HepG2 (cell line): ENCODE results near the gene GASK1A. TPM values are rescaled to one million over a fixed set of nuclear protein-coding genes. Genes with fewer than 3 reads are reported as not detected.

ENCODE experiments used
- ATAC-seq: fragments of 200-7000 bp; cut with Tn5 transposase; 3 replicates; pipeline ENCODE4 v1.9.1; 2020; ENCODE audit warnings: mild to moderate bottlenecking, moderate library complexity
- BruUV-seq: library from RNA; stranded (reverse); fragments of 400-500 nt; replicated peaks from 2 replicates; lab custom pipeline; 2021; lab: Mats Ljungman, UMichigan
- CTCF ChIA-PET: fragments of 300-600 bp; formaldehyde crosslinking; extraction: SDS; loops from one replicate; lab custom pipeline; 2021; ENCODE audit warnings: low total read pairs, inconsistent platforms, low intra/inter-chr PET ratio; lab: Yijun Ruan, JAX
- POLR2A ChIA-PET: fragments of 350-600 bp; sonication (Branson Sonifier 250); formaldehyde crosslinking; loops from one replicate; lab custom pipeline; 2020; ENCODE audit warnings: antibody characterized with exemption, inconsistent platforms; lab: Yijun Ruan, JAX
- DNase-seq: peaks from one replicate; pipeline ENCODE4 v3.0.0-alpha.2; 2015; ENCODE audit warnings: low spot score
- FAIRE-seq: peaks from 3 replicates; lab custom pipeline; 2011; peaks lifted over from hg19 to GRCh38; lab: Jason Lieb, UNC
- H2AFZ ChIP-seq: one replicate; pipeline ENCODE4 v1.6.1; 2011; ENCODE audit warnings: low read length, inconsistent platforms
- H3K27ac ChIP-seq: fragments of 300-600 bp; 3 replicates; pipeline ENCODE4 v1.8.0; 2011; ENCODE audit warnings: mixed run types, mild to moderate bottlenecking, mixed read lengths, low read length, inconsistent platforms; ENCODE audit not compliant: insufficient read depth; ENCODE audit errors: extremely low read length
- H3K27me3 ChIP-seq, 2 experiments: fragments of 200-600 bp in 1 of 2; 2 replicates in 1 of 2; 3 replicates in 1 of 2; pipeline versions ENCODE4 v1.6.0 to v1.8.0; 2011; ENCODE audit warnings: low read length in 2 of 2, mild to moderate bottlenecking in 2 of 2, moderate library complexity in 2 of 2, inconsistent platforms in 1 of 2; ENCODE audit not compliant: insufficient read depth in 2 of 2, control insufficient read depth in 1 of 2
- H3K36me3 ChIP-seq, 2 experiments: fragments of 200-600 bp in 1 of 2; replicated peaks in 1 of 2; 2 replicates in 1 of 2; 3 replicates in 1 of 2; pipeline versions ENCODE4 v1.5.1 to v1.8.0; 2011; ENCODE audit warnings: low read length in 2 of 2, inconsistent platforms in 1 of 2; ENCODE audit not compliant: insufficient read depth in 2 of 2, control insufficient read depth in 1 of 2
- H3K4me1 ChIP-seq: 2 replicates; pipeline ENCODE4 v1.5.1; 2012; ENCODE audit warnings: low read length, inconsistent platforms; ENCODE audit not compliant: insufficient read depth
- H3K4me2 ChIP-seq: 2 replicates; pipeline ENCODE4 v1.6.0; 2011; ENCODE audit warnings: low read depth, low read length, inconsistent platforms
- H3K4me3 ChIP-seq, 3 experiments: fragments of 200-600 bp in 1 of 3; sonication (generic), shearing (Covaris generic) in 1 of 3; replicated peaks in 1 of 3; 2 replicates each; pipeline ENCODE4 v1.5.1; 2011 to 2016; ENCODE audit warnings: low read length in 3 of 3, inconsistent platforms in 2 of 3, low read depth in 2 of 3, mild to moderate bottlenecking in 2 of 3, control low read depth in 1 of 3, mixed read lengths in 1 of 3; ENCODE audit not compliant: insufficient read depth in 1 of 3
- H3K79me2 ChIP-seq: one replicate; pipeline ENCODE4 v1.6.1; 2011; ENCODE audit warnings: low read length, inconsistent platforms; ENCODE audit not compliant: insufficient read depth
- H3K9ac ChIP-seq: 2 replicates; pipeline ENCODE4 v1.6.0; 2011; ENCODE audit warnings: mild to moderate bottlenecking, low read depth, low read length, inconsistent platforms; ENCODE audit not compliant: insufficient read depth
- H3K9me3 ChIP-seq: 2 replicates; pipeline ENCODE4 v1.5.1; 2012; ENCODE audit warnings: mild to moderate bottlenecking, low read length
- H4K20me1 ChIP-seq: 2 replicates; pipeline ENCODE4 v1.6.0; 2011; ENCODE audit warnings: inconsistent platforms, mild to moderate bottlenecking, low read length, moderate library complexity; ENCODE audit not compliant: insufficient read depth
- NR1H2 ChIP-seq: sonication (generic); formaldehyde crosslinking; IDR thresholded peaks from 2 replicates; pipeline ENCODE4 v1.8.1; 2022; ENCODE audit warnings: low read depth, missing genetic modification reagents, borderline replicate concordance
- NRL ChIP-seq: sonication (generic); formaldehyde crosslinking; IDR thresholded peaks from 2 replicates; pipeline ENCODE4 v1.5.0; 2020; ENCODE audit warnings: missing genetic modification reagents, mild to moderate bottlenecking, moderate library complexity, borderline replicate concordance
- PBX3 ChIP-seq: sonication (generic); formaldehyde crosslinking; IDR thresholded peaks from 2 replicates; pipeline ENCODE4 v1.8.1; 2023; ENCODE audit warnings: missing genetic modification reagents, inconsistent platforms, borderline replicate concordance
- SMC3 ChIP-seq: IDR thresholded peaks from 2 replicates; pipeline ENCODE4 v1.6.1; 2011; ENCODE audit warnings: low read length, improper control_type of control experiment
- TMF1 ChIP-seq: sonication (generic); formaldehyde crosslinking; IDR thresholded peaks from 2 replicates; pipeline ENCODE4 v1.8.1; 2022; ENCODE audit warnings: low read depth, missing genetic modification reagents
- TOPORS ChIP-seq: sonication (generic); formaldehyde crosslinking; IDR thresholded peaks from 2 replicates; pipeline ENCODE4 v1.8.0; 2023; ENCODE audit warnings: mild to moderate bottlenecking, missing genetic modification reagents
- ZNF354B ChIP-seq: sonication (generic); formaldehyde crosslinking; IDR thresholded peaks from 2 replicates; pipeline ENCODE4 v1.8.0; 2022; ENCODE audit warnings: mild to moderate bottlenecking, missing genetic modification reagents
- ZNF609 ChIP-seq: sonication (generic); formaldehyde crosslinking; IDR thresholded peaks from 2 replicates; pipeline ENCODE4 v1.4.0; 2020; ENCODE audit warnings: mild to moderate bottlenecking, missing genetic modification reagents, borderline replicate concordance
- ZNF670 ChIP-seq: sonication (generic); formaldehyde crosslinking; IDR thresholded peaks from 2 replicates; pipeline ENCODE4 v1.8.0; 2022; ENCODE audit warnings: mild to moderate bottlenecking, missing genetic modification reagents, borderline replicate concordance
- ZNF674 ChIP-seq: sonication (generic); formaldehyde crosslinking; IDR thresholded peaks from 2 replicates; pipeline ENCODE4 v1.5.0; 2020; ENCODE audit warnings: low read depth, mild to moderate bottlenecking, missing genetic modification reagents
- WGBS: methylation state at CpG from one replicate; pipeline ENCODE4 v1.1.6; 2017; ENCODE audit warnings: low lambda C conversion rate; 5-methylcytosine and 5-hydroxymethylcytosine counted together
- in situ Hi-C: cut with HindIII; loops from 2 replicates; pipeline ENCODE4 v1.10.0; 2017; ENCODE audit warnings: low pct_unique_long_range_greater_than_20kb; ENCODE audit not compliant: extremely low pct_ligation_motif_present
- intact Hi-C: fragments of 100-400 bp; cut with micrococcal nuclease; formaldehyde crosslinking; loops from one replicate; pipeline ENCODE4 v1.10.0; 2022; ENCODE audit not compliant: unreplicated experiment
- polyA plus RNA-seq, 8 experiments: library from polyadenylated mRNA; depleted of rRNA in 3 of 8; stranded (reverse) in 7 of 8; unstranded in 1 of 8; fragments of >200 nt; fragmentation: Illumina TruSeq in 4 of 8; extraction: Trizol in 4 of 8; gene quantifications; 2 replicates each; pipeline versions ENCODE4 v1.2.1 to v1.2.3, GENCODE V29; 2011 to 2016; ENCODE audit warnings: low read depth in 4 of 8, missing spikeins in 1 of 8, mixed read lengths in 1 of 8; ENCODE audit not compliant: insufficient read depth in 1 of 8
- total RNA-seq, 5 experiments: library from RNA; depleted of rRNA; stranded (reverse); fragments of >200 nt; fragmentation: Illumina TruSeq; extraction: Trizol; gene quantifications; 2 replicates each; pipeline ENCODE4 v1.2.3, GENCODE V29; 2016; ENCODE audit warnings: low read depth in 1 of 5
- TF ChIP-seq, protein P1 (sequence below): fragments of 450-650 bp; IDR thresholded peaks from 2 replicates; pipeline ENCODE4 v1.6.1; 2016

Gene GASK1A
- total and polyA plus RNA-seq, 2 of the 13 experiments (the other 11 are each of a cell fraction or from before 2014, with no cell fraction given), result not detected

- no peak overlapping the region for H3K27ac ChIP-seq
- H3K9ac ChIP-seq, result no peak overlapping the region
- BruUV-seq, result no TSS peak
- TF ChIP-seq ZNF674 (CRISPR knock-in tag), result no peak
- no peak for TF ChIP-seq PBX3 (CRISPR knock-in tag)
- TF ChIP-seq TOPORS, result no peak
- no peak for TF ChIP-seq NRL (CRISPR knock-in tag)
- TF ChIP-seq ZNF354B (CRISPR knock-in tag), result no peak
- TF ChIP-seq SMC3, result no peak
- TF ChIP-seq ZNF670 (CRISPR knock-in tag), result no peak
- H3K4me3 ChIP-seq, result no peak overlapping the region
- DNase-seq, result no peak
- H3K27me3 ChIP-seq, result no peaks in the 10 kb centered on the region
- no peak for ATAC-seq
- ChIA-PET POLR2A (no interaction called here), CTCF (no interaction called here)
- no peaks in the 10 kb centered on the region for H3K9me3 ChIP-seq
- no peak overlapping the region for H3K4me2 ChIP-seq
- H3K4me1 ChIP-seq, result peaks cover 8% of the 10 kb centered on the region
- intact Hi-C loops, result no loop called here
- in situ Hi-C loops, result no loop called here
- 100% methylated on average over 1 of the region's 2 CpGs for WGBS
- no peaks in the 10 kb centered on the region for H4K20me1 ChIP-seq
- FAIRE-seq, result no peak
- no peaks in the 10 kb centered on the region for H3K36me3 ChIP-seq
- no peak overlapping the region for H2AFZ ChIP-seq
- H3K79me2 ChIP-seq, result no peaks in the 10 kb centered on the region
Measured at GRCh38 chr3:43094381-43094780, 115.3 kb downstream of the GASK1A start.

GRCh38 chr3:43094851-43095250 lies 115.7 kb downstream of the GASK1A start:
- intact Hi-C loops (no loop called here), in situ Hi-C loops (no loop called here)
- ATAC-seq (no peak), FAIRE-seq (no peak), DNase-seq (no peak)
- Histone ChIP-seq H3K36me3 (no peaks in the 10 kb centered on the region), H4K20me1 (no peaks in the 10 kb centered on the region), H2AFZ (no peak overlapping the region), H3K4me1 (peaks cover 8% of the 10 kb centered on the region), H3K27me3 (no peaks in the 10 kb centered on the region), H3K4me3 (no peak overlapping the region), H3K79me2 (no peaks in the 10 kb centered on the region), H3K9ac (no peak overlapping the region), H3K27ac (no peak overlapping the region), H3K4me2 (no peak overlapping the region), H3K9me3 (no peaks in the 10 kb centered on the region)
- BruUV-seq, result no TSS peak
- WGBS, result 90% methylated on average over 3 of the region's 4 CpGs
- CTCF ChIA-PET, result no interaction called here
- POLR2A ChIA-PET, result no interaction called here
- no peak for TF ChIP-seq TMF1 (CRISPR knock-in tag)
- TF ChIP-seq ZNF609 (CRISPR knock-in tag), result no peak
- TF ChIP-seq, protein P1, sequence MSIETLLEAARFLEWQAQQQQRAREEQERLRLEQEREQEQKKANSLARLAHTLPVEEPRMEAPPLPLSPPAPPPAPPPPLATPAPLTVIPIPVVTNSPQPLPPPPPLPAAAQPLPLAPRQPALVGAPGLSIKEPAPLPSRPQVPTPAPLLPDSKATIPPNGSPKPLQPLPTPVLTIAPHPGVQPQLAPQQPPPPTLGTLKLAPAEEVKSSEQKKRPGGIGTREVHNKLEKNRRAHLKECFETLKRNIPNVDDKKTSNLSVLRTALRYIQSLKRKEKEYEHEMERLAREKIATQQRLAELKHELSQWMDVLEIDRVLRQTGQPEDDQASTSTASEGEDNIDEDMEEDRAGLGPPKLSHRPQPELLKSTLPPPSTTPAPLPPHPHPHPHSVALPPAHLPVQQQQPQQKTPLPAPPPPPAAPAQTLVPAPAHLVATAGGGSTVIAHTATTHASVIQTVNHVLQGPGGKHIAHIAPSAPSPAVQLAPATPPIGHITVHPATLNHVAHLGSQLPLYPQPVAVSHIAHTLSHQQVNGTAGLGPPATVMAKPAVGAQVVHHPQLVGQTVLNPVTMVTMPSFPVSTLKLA, result no peak
- no peak for TF ChIP-seq NR1H2 (CRISPR knock-in tag)
